ENCODE data around the gene ALDH9A1.

- TF ChIP-seq POLR2A (IDR thresholded peaks at IDR 0.05): no peak
- no peak for TF ChIP-seq CTCF (IDR thresholded peaks at IDR 0.05)
- no peak for TF ChIP-seq EP300 (IDR thresholded peaks at IDR 0.05)
- no peak for TF ChIP-seq POLR2AphosphoS5 (IDR thresholded peaks at IDR 0.05)
Measured at GRCh38 chr1:165619647-165620151, 78.7 kb downstream of the ALDH9A1 start.

Data from stomach (tissue), 4 donors.